Right kidney (tissue), 1 donor: ENCODE results near the gene DTX1.
A peak's percentile ranks its signal among the peaks of the same experiment; 100 is the strongest.
"Not testable (repeated sequence)": the region's sequence is repeated elsewhere in the genome, so short reads cannot be mapped to it uniquely, and the experiment has no call there.

ENCODE experiments used
- DNase-seq: peaks from one replicate; pipeline ENCODE4 v3.0.0-alpha.2; 2016

The DTX1 gene

DNA sequence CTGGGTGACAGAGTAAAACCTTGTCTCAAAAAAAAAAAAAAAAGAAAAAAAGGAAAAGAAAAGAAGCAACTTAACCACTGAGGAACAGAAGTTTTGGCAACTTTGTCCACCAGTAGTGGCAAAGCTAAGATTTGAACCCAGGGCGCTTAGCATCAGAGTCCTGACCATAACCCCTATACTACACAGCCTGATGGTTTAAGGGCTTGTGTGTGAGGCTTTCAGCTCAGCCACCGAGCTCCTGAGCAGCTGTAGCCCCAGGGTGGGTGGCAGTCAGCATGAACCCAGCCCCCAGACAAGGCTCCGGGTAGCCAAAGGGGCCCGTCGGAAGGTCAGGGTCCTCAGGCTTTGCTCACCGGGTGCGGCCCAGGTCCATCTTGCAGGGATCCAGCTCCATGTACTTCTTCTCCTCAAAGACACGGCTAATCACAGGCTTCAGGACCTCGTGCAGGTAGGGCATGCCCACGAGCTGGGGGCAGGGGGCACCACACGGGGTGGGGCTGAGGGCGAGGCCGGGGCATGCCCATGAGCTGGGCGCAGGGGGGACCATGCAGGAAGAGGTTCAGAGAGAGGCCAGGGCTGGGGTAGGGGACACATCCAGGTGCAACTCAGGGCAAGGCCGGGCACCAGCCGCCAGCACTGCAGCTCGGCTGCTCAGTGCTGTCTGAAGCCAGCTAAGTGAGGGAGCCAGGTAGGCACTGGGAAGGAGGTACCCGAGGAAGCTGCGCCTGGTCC lies 58.1 kb downstream of the DTX1 start:
- no peak for DNase-seq

DNA sequence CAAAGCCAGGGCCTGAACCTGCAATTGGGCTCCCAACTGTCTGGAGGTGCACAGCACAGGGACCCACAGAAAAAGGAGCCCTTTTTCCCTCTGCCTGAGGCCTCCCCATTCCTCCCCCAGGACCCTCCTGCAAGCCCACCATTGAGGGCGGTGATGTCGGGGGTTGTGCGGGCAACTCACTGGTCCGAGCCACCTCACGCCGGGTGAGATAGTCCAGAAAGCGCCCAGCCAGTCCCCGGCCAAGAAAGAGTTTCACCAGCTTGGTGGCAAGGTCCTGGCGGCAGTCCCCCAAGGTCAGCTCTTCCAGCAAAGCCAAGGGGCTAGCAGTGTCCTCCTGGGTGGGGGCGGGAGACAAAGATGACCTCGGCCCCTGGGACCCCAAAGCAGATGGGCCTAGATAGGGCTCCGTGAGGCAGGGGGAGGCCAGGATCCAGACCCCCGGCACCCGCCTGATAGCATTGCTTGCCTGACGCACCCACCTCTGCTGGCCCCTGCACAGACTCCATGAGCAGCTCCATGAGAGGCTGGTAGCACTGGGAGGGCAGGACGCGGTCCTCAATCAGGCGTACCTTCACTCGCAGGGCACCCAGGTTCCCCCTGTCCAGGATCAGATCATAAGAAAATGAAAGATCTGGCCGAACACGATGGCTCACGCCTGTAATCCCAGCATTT lies 59.1 kb downstream of the DTX1 start:
- no peak for DNase-seq

DNA sequence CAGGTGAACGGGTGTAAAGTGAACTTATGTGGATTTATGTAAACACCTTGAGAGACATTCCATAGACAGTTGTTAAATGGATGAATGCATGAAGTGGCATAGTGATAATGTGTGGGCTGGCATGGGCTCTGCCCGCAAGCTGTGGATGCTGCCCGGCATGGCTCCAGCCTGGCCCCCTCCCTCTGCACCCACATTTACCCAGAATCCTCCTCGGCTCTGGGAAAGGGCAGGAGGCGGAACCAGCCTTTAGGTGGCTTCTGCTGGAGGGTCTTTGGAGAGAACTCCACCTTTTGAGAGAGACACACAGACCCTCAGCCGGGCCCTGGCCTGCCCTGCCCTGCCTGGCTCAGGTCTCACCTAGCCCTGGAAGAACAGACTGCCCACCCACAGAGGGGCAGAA lies 60.3 kb downstream of the DTX1 start:
- no peak for DNase-seq

DNA sequence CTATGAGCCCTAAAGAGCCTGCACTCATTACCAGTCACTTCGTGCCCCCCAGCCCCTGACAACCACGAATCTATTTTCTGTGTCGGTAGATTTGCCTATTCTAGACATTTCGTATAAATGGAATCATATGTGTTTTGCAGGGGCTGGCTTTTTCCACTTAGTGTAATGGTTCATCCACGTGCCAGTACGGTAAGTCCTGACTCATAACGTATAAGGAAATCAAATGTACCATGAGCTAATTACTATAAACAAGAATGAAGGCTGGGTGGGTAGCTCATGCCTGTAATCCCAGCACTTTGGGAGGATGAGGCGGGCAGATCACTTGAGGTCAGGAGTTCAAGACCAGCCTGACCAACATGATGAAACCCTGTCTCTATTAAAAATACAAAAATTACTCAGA lies 61.2 kb downstream of the DTX1 start:
- not testable (repeated sequence) for DNase-seq

DNA sequence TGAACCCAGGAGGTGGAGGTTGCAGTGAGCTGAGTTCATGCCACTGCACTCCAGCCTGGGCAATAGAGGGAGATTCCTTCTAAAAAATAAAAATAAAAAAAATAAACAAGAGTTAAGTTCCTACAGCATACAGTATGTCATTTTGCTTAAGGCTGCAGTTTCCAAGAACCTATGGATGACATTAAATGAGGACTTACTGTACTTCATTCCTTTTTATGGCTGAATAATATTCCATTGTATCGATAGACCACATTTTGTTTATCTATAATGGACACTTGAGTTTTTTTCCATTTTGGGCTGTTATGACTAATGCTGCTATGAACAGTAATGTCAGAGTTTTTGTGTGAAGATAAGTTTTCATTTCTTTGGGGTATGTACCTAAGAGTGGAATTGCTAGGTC lies 61.6 kb downstream of the DTX1 start:
- no peak for DNase-seq

DNA sequence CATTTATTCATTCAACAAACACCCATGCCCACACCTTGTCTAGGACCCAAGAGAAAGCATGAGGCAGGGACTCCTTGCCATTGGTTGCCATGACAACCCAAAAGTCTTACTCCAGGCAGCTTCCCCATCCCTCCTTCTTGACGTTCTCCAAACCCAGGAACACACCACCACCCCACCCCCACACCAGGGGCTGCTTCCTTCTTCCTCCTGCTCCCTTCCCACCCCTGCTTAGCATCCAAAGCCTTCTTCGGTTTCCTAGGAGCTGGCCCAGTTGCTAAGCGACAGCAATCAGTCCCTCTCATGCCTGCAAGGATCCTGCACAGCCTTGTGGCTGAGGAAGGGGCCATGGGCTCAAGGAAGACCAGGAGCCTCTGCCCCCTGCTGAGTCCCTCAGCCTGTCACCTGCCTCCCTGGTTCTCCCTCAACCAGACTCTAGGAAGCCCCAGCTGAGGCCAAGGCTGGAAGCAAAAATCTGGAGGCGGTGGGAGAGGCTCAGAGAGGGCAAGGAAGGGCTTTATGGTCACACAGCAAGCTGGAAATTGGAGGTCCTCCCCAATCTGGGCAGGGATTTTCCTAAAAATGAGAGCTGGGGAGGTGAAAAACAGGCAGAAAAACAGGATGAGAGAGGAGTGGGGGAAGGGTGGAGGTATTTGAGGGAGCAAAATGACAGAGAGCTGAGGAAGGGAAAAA lies 63.6 kb downstream of the DTX1 start:
- DNase-seq = no peak

DNA sequence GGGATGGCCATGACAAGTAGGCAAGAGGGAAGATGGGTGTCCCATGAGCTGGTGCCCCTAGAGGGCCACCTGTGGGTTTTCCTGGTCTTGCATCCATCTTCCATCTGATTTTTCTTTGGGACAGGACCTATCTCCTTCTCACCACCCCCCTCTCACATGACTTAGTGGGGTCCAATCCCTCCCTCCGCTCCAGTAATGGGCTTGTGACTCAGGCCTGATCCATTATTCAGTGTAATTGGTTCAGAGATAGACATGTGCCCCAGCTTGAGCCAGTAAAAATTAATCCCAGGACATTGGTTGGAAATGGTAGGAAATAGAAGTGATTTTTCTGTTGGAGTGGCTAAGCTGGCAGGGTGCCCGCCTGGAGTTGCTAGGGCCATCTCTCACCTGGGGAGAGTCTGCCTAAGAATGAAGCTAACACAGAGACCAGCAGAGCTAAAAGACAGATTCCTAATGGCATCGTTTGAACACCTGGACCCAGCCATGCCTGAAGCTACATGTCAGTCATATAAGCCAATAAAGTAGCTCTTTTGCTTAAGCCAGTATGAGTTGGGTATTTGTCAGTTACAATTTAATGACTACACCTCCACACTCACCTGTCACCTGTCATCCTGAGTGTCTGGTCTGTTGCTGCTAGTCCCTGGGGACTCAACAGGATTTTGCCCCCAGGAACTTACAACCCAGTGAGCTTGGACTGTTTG lies 64.3 kb downstream of the DTX1 start:
- no peak for DNase-seq

DNA sequence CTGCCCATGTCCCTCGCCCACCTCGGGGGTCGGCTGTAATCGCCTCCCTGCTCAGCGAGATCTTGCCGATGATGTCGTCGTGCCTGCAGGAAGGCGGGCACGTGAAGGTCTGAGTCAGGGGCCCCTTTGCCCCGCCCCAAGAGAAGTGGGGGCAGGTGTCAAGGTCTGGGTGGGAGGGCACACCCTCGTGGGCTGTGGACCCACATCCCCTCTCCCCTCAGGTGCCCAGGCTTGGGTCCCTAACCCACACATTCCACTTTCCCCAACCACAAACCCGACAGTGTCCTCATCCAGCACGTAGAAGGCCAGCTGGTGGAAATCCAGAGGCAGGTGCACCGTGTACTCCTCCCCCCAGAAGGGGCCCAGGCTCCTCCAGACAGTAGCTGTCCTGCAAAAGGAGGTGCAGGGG lies 71.3 kb downstream of the DTX1 start:
- DNase-seq = no peak

DNA sequence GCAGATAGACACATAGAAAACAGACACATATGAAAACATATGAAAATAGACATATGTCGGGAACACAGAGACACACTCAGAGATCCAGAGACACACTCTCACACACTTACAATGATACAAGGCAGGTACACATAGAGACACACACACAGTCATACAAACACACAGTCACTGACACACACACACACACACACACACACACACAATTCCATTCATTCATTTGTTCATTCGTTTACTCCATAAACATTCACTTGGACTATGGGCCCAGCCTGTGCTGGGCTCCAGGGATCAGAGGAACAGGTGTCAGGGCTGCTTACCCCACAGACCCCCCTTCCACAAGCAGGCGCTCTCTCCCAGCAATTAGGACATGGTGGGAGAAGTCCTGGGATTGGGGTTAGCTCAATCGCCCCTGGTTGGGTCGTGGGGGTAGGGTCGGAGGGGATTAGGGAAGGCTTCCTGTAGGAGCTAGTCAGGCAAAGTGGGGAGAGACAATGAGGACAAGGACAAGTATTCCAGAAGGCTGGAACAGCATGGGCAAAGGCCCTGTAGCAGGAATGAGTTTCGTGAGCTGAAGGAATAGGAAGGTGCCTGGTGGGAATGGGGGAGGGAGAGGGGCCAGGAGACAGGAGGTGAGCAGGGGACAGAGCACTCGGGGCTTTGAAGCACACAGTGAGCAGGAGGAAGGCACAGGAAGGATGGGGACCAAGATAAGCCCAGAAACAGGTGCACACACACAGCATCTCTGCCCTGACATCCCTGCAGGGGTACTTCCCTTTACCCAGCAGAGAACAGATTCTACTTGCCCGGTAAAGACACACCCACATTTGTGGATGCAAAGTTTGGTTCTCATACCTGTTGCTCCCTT lies 72.5 kb downstream of the DTX1 start:
- no peak for DNase-seq

DNA sequence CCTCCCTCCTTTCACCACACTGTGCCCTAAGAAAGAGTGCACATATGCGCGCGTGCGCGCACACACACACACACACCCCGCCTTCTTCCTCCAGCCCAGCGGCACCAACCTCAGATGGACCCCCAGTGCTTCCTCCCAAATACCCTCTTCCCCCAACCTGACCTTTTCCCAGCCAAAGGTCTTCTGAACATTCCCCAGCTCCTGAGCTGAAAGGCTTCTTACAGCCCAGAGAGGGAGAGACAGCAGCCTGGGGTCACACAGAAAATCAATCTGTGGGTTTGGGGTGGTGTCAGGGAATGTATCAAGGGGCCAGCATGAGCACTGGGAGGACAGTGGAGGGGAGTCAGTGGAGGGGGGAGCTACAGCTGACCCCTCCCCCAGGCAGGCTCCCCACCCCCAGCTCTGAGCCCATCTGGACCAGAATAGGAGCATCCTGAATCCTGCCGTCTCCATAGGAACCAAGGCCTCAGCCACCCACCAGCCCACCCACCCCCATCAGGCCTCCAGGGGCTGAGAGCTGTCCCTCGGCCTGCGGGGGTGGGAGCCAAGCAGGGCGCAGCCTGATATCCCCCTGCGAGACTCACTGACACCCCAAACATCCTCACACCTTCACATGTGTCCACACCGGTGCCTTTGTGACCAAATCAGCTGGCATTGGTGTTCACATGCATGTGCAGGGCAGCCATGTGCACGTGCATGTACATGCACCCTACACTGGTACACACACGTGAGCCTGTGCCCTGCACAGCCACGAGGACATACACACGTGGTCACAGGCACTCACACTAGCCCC lies 73.3 kb downstream of the DTX1 start:
- DNase-seq = no peak

DNA sequence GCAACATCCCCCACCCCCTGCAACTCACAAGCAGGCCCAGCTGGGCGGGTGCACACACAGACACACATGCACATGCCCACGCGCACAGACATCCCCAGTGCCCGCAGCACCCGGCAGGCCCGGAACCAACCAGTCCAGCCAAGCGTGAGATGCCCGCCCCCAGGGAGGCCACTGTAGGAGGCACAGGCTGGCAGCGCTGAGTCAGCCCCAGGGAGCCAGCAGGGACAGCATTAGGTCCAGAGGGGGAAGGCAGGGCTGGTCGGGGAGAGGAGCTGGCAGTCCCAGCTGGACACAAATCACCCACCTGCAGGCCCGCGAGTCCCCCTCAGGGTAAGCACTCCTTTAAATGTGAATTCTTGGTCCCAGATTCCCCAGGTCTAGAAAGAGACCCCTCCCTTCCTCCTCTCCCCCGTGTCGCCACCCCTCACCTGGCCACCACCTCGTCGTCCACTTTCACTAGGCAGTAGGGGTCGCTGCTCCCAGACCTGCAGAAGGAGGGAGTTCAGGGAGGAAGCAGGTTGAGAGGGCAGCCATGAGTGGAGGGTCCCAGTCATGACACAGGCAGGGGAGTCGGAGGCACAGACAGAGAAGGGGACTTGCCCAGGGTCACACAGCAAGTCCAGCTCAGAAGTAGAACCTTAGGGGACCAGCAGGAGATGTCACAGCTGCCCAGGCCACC lies 74.1 kb downstream of the DTX1 start:
- DNase-seq = peak; percentile 58

DNA sequence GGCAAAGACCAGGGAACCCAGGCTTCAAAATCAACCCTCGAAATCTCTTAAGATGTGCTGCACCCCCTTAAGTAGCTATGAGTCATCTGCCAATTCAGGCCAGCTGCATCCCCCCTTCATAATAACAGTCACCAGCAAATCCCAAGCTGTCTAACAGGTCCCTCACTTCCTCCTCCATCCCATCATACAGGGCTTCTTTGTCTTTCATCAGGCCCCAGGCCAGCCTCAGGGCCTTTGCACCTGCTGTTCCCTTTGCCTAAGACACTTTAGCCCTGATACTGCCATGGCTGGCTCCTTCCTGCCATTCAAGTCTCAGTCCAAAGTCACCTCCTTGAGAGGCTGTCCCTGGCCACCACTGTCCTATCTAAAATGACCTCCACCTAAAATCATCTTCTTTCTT lies 75.0 kb downstream of the DTX1 start:
- no peak for DNase-seq

DNA sequence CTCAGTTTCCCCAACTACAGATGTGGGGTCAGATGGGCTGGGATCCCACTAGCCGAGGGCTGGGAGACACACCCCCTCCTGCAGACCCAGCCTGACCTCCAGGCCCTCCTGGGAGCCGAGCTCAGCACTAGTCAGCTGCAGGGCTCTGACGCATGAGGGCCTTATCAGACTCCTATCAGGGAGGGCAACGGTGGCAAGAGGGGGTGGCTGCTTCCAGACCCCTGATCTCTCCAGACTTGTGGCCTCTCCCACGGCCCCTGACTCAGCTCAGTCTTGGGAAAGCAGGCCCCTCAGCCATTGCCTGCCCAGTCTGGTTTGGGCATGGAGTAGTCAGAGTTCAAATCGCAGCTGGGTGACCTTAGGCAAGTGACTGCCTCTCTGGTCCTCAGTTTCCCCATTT lies 76.5 kb downstream of the DTX1 start:
- no peak for DNase-seq

DNA sequence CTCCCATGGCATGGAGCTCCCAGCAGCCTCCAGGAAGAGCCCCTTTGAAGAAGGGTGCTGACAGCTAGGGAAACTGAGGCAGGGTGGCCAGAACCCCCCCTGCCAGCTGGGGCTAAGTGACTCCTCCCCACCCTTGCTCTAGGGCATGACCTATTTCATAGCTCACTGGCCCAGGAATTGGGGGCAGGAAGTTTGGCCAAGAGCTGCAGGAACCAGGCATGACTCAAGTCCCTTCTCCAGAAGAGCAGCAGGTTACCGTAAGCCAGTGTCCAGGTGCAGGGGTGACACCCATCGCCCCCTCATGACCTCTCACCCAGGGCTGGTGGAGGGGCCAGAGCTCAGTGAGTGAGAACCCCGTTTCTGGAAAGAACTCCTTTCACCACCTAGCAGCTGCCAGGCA lies 77.1 kb downstream of the DTX1 start:
- DNase-seq = no peak

DNA sequence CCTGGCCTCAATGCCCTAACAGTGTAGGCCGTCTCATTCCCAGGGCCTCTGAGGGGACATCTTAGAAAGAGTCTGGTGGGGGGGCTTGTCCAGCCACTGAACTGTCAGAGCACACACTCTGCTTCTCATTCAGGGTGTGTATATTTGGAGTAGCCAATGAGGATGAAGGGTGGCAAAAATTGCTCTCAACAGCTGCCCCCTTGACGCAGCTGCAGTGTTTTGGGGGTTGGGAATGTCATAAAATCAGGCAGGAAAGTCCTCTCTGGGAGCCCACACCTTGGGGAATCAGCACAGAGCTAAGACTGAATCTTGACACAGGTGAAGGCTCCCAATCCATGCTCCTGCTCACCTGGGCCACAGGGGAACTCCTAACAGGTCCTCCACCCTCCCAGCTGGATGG lies 77.5 kb downstream of the DTX1 start:
- DNase-seq = no peak

DNA sequence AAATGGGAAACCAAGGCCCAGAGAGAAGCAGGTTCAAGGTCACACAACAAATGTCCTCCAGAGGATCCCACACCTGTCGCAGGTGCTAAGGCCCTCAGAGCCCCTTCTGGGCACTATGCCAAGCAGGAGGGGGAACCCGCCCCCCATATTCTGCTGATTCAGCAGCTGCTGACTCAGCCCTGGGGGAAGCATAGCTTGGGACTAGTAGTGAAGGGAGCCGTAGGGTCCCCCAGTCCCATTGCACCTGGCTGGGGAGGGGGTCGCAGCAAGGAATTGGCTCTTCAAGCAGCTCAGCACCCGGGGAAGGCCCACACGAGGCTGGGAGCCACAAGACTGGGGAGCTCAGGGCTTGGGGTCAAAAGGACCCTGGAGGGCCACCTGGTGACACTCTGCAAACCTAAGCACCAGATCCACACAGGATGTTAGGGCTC lies 78.0 kb downstream of the DTX1 start:
- no peak for DNase-seq

DNA sequence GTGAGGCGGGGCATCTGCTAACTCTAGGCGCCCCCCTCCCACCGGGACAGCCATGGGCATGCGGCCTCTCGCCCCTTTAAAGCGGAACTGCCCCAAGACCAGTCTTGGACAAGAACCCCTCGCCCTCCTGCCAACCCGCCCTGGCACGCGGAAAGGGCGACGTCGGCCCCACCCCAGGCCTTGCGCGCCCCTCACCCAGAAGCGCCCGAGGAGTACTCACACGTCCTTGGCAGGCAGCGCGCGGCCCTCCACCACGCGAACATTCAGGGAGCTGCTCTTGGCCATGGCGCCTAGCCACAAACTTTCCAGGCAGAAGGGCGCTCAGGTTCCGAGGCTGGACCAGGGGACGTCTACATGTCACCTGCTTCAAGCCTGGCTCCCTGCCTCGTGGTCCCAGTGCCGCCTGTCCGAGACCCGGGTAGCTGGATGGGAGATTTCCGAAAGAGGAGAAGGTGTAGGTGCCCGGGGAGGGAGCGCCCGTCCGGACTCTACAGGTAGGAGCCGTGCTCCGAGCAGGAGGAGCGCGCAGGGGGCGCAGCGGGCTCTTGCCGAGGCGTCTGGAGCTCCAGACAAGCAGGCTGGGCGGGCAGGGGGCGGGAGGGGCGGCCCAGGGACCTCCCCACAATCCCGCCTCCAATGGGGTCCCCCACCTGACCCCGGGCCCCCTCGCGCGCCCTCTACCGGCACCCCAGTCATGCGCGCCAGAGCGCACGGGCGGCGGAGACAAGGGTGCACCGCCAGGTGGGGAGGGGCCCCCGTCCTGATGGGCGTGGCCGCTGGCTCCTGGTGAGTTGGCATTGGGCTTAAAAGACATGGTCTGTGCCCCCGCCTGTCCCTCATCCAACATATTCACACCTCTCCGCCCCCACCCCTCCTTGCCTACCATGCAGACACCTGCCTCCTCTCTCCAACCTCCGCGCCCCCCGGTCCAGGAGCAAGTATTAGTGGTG lies 78.9 kb downstream of the DTX1 start, which contains the start of gene RASAL1:
Gene RASAL1 (minus strand): TSS at position 584 of the 950 bp plus-strand sequence. CDS start 299 bp downstream, at position 285.
- peak; percentile 65 for DNase-seq

DNA sequence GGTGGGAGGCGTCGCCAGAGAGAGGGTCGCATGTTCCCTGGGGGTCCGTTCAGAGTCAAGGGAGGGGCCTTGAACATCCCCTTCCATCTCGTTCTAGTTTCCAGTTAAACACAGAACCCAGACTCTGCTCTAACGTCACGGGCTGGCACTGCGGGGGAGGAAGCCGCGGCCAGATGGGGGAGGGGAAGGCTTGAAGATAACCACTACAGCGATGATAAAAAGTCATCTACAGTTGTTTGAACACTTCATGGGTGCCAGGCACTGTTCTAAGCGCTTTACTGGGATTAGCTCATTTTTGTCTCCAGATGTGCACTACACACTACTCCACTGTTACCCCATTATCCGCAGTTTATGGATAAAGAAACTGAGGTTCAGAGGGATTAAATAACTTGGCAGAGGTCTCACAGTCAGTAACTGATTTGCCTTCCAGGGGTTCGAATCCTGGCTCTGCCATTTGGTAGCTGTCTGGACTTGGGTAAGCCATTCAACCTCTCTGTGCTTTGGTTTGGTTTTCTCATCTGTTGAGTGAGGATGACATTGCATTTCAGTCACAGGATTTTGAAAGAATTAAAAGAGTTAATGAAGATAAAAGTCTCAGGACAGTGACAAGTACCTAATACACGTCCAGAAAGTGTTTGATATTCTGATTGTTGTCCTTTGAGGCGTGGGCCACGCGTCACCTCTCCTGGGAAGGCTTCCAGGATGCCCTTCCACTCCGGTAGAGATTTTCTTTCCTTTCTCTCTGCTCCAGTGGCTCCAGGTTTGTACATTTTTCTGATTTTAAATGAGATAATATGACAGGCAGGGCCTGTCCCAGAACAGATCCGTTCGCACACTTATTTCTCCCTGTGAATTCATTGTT lies 79.8 kb downstream of the DTX1 start:
- no peak for DNase-seq
